IPS-18c (cell line): ENCODE results near the gene LARGE2.

Experiments
- H3K4me3 ChIP-seq: 2 replicates; pipeline ENCODE4 v1.7.0; 2013; ENCODE audit warnings: low read depth, mild to moderate bottlenecking, low read length, moderate library complexity; ENCODE audit not compliant: insufficient read depth
- H3K9me3 ChIP-seq: one replicate; pipeline ENCODE4 v1.6.1; 2013; ENCODE audit warnings: mild to moderate bottlenecking, low read length, moderate library complexity; ENCODE audit not compliant: control insufficient read depth, insufficient read depth

LARGE2 gene

DNA sequence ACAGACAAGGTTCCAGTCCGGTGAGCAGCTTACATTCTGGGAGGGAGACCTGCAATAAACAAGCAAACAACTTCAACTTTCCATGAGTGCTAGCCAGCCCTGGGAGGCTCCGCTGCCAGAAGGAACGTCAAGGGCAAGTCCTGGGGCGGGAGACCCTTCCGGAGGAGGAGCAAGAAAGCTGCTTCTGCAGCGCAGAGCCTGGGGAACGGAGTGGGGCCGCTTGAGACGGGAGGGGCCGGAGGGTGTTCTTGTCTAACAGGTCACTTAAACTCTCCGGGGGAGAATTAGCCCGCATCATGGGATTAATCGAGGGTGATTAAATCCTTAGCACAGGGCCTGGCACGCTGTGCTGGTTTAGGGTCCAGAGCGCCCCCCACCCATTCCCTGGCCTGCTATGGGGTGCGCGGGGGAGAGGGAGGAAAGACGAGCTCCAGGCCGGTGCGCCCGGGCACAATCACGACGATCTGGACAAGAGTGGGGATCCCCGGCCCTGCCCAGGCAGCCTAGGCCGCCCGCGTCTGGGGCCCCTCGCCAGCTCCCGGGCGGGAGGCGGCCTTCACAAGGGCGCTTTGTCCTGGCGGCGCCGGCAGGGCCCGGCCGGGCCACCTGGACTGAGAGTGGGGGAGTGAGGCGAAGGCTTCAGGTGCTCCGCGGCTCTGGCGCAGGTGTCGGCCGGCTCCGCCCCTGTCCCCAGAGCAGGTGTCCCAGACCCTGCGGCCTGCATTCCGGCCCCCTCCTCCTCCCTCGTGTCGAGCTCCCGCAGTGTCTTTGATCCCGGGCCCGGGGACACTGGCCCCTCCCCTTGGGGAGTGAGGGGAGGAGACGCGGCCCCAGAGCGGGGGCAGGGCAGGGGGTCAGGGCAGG lies 663 bp upstream of the LARGE2 start:
- no peaks in the 10 kb centered on the region for H3K9me3 ChIP-seq
- H3K4me3 ChIP-seq: peak overlapping the region; percentile 65

DNA sequence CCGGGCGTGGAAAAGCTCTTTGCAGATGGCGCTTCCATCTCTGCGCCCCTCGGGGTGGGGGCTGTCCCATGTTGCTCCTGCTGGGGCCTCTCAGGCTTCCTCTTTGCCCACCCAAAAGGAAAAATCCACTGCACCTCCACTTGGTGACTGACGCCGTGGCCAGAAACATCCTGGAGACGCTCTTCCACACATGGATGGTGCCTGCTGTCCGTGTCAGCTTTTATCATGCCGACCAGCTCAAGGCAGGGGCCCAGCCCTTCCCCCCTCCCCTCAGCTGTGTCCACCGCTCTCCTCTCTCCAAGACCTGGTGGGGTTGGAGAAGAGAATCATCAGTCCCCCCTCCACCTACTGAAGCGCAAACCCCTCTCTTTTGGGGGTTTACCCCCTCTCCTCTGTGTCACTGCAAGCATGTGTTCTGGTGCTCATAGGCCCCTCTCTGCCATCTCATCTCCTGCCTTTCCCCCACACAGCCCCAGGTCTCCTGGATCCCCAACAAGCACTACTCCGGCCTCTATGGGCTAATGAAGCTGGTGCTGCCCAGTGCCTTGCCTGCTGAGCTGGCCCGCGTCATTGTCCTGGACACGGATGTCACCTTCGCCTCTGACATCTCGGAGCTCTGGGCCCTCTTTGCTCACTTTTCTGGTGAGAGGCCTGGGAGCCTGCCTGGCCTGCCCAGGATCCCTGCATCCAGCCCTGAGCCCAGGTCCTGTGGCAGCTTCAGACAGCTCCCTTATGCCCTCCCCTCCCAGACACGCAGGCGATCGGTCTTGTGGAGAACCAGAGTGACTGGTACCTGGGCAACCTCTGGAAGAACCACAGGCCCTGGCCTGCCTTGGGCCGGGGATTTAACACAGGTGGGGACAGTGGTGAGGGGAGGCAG lies 1.8 kb downstream of the LARGE2 start:
- Histone ChIP-seq H3K9me3 (no peaks in the 10 kb centered on the region), H3K4me3 (no peak overlapping the region)

DNA sequence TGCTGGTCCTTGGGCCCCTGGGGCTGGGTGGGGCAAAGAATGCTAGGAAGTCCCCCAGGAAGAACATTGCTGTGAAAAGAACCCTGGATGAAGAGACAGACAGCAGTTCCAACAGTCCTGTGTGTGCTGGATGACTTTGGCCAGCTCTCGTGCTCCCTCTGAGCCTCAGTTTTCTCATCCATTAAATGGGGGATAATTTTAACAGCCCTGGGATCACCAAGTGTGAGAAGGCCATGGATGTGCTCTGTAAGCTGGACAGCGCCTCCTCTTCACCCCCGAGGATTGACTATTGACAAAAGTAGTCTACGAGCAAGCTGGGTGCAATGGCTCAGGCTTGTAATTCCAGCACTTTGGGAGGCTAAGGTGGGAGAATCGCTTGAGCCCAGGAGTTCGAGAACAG lies 2.5 kb downstream of the LARGE2 start:
- H3K9me3 ChIP-seq: no peaks in the 10 kb centered on the region
- no peak overlapping the region for H3K4me3 ChIP-seq

GRCh38 chr11:45925550-45925949 lies 3.1 kb downstream of the LARGE2 start:
- H3K4me3 ChIP-seq: no peak overlapping the region
- no peaks in the 10 kb centered on the region for H3K9me3 ChIP-seq

GRCh38 chr11:45926001-45926401 lies 3.5 kb downstream of the LARGE2 start:
- no peaks in the 10 kb centered on the region for H3K9me3 ChIP-seq
- no peak overlapping the region for H3K4me3 ChIP-seq

DNA sequence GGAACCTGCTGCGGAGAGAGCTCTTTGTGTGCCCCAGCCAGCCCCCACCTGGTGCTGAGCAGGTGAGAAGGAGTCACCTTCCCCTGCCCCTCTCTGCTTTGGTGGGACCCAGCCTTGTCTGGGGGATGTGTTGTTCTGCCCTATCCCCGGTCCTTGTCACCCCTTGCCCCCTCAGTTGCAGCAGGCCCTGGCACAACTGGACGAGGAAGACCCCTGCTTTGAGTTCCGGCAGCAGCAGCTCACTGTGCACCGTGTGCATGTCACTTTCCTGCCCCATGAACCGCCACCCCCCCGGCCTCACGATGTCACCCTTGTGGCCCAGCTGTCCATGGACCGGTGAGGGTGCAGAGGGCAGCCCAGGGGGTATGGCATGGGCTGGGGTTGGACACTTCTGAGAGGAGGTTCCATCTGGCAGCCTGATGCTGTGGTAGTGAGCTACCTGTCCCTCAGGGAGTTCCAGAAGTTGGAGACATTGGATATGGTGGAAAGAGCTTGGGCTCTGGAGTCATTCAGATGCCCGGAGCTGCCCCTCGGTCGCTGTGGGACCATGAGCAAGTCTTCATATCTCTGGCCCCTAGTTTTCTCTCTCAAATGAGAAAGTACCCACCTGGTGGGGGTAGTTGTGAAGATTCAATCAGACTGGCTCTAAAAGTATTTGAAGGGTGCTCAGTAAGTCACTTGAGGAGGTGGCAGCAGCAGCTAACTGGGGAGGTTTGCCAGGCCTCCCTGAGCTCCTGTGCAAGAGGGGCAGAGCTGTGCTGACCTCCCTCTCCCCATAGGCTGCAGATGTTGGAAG lies 4.3 kb downstream of the LARGE2 start:
- no peaks in the 10 kb centered on the region for H3K9me3 ChIP-seq
- no peak overlapping the region for H3K4me3 ChIP-seq

GRCh38 chr11:45927332-45927683 lies 4.9 kb downstream of the LARGE2 start:
- Histone ChIP-seq H3K9me3 (no peaks in the 10 kb centered on the region), H3K4me3 (no peak overlapping the region)

- Histone ChIP-seq H3K4me3 (no peak overlapping the region), H3K9me3 (no peaks in the 10 kb centered on the region)
Measured at GRCh38 chr11:45927684-45928413, 5.4 kb downstream of the LARGE2 start.

DNA sequence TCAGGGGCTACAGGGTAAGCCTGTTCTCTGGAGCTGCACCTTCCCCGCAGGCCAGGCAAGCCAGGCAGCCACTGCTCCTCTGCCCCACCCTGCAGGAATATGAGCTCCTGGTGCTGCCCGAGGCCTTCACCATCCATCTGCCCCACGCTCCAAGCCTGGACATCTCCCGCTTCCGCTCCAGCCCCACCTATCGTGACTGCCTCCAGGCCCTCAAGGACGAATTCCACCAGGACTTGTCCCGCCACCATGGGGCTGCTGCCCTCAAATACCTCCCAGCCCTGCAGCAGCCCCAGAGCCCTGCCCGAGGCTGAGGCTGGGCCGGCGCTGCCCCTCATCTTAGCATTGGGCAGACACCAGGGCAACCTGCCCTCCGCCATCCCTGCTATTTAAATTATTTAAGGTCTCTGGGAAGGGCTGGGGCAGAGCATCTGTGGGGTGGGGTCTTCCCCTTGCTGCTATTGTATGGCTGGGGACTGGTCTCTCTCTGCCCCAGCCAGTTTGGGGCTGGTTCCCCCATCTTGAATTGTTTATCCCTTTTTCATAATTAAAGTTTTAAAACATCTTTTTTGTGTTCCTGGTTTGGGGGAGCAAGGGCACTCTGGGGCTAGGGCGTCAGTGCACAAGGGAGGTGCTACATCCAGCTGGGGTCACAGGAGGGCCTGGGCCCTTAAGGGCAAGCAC lies 6.2 kb downstream of the LARGE2 start:
- no peak overlapping the region for H3K4me3 ChIP-seq
- H3K9me3 ChIP-seq: no peaks in the 10 kb centered on the region

- H3K4me3 ChIP-seq: no peak overlapping the region
- no peaks in the 10 kb centered on the region for H3K9me3 ChIP-seq
Measured at GRCh38 chr11:45929486-45930030, 7.1 kb downstream of the LARGE2 start.

- H3K4me3 ChIP-seq: no peak overlapping the region
- H3K9me3 ChIP-seq: no peaks in the 10 kb centered on the region
Measured at GRCh38 chr11:45930031-45930794, 7.8 kb downstream of the LARGE2 start.

DNA sequence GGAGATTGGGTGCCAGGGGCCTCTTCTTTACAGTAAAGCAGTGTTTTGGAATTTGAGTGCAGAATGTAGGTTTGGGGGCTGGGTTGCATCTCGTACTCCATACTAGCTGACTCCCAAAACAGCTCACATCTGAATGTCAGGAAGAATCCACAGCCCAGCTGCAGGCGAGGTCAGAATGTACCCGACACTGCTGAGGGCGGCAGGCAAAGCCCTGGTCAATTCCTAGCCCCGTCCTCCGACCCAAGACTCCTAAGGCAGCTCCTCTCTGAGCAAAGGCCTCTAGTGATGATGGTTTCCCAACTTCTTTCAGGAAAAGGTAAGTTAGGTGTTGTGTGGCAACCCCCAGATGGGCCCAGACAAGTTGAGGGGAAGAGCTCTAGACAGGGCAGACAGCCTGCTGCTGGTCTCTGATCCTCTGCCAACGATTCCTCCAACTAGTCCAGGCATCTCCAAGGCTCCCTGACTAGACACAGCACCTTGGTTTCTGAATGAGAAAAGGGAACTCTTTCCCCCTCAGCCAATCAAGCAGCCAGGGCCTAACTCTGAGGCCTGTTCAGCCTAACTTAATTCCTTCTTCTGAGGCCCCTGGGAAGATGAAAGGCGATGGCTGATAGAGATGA lies 8.6 kb downstream of the LARGE2 start:
- no peak overlapping the region for H3K4me3 ChIP-seq
- no peaks in the 10 kb centered on the region for H3K9me3 ChIP-seq

DNA sequence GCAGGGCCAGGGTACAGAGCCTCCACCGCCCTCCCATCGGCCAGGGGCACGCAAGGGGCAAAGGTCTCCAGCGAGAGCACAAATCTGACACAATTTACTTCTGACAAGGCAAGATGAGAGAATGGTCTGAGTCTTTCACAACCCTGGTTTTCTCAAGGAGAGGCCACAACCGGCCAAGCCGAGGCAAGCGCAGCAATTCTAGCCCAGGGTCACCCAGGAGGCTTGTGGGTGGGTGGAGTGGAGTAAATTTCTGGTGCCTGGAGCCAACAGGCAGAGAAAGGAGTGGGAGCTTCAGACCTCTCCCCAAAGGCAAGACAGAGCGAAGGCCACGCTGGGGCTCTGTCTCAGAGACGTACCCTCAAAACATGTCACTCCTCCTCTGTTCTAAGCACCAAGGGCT lies 9.3 kb downstream of the LARGE2 start:
- no peaks in the 10 kb centered on the region for H3K9me3 ChIP-seq
- H3K4me3 ChIP-seq: no peak overlapping the region

- Histone ChIP-seq H3K9me3 (no peaks in the 10 kb centered on the region), H3K4me3 (no peak overlapping the region)
Measured at GRCh38 chr11:45932217-45932616, 9.8 kb downstream of the LARGE2 start.

- no peaks in the 10 kb centered on the region for H3K9me3 ChIP-seq
- no peak overlapping the region for H3K4me3 ChIP-seq
Measured at GRCh38 chr11:45933131-45933831, 10.8 kb downstream of the LARGE2 start.
